DND-41 (cell line): ENCODE measurements around the gene GLCCI1.

Experiments
- CTCF ChIP-seq: IDR thresholded peaks from 2 replicates; pipeline ENCODE4 v1.5.1; 2012; ENCODE audit warnings: borderline replicate concordance, low read length, moderate library complexity, mild to moderate bottlenecking; ENCODE audit not compliant: poor library complexity, severe bottlenecking; ENCODE audit errors: extremely low read depth
- EZH2 ChIP-seq: IDR thresholded peaks from 3 replicates; pipeline ENCODE4 v1.6.1; 2012; ENCODE audit warnings: borderline replicate concordance, low read depth, mild to moderate bottlenecking, moderate library complexity, low read length, inconsistent platforms; ENCODE audit not compliant: severe bottlenecking

GRCh38 chr7:8121243-8121642 lies 152.6 kb downstream of the GLCCI1 start:
- no peak for TF ChIP-seq EZH2
- no peak for TF ChIP-seq CTCF
